Panc1 (cell line): Measurements from ENCODE around the gene KIR2DL3.
"Not testable (repeated sequence)": the region's sequence is repeated elsewhere in the genome, so short reads cannot be mapped to it uniquely, and the experiment has no call there.

Source experiments
- CTCF ChIP-seq: fragments of 450-650 bp; IDR thresholded peaks from 2 replicates; pipeline ENCODE4 v1.5.1; 2017; ENCODE audit warnings: mild to moderate bottlenecking
- POLR2AphosphoS5 ChIP-seq: IDR thresholded peaks from 2 replicates; pipeline ENCODE4 v1.6.1; 2012; ENCODE audit warnings: mild to moderate bottlenecking, low read depth, low read length, moderate library complexity
- SIN3A ChIP-seq: IDR thresholded peaks from 2 replicates; pipeline ENCODE4 v1.6.1; 2012; ENCODE audit warnings: low read depth, mild to moderate bottlenecking, low read length, moderate library complexity, borderline replicate concordance; ENCODE audit not compliant: insufficient read depth
- TCF7L2 ChIP-seq: IDR thresholded peaks from 2 replicates; pipeline ENCODE4 v1.6.1; 2011; ENCODE audit warnings: mild to moderate bottlenecking, low read depth, low read length, inconsistent platforms
- TF ChIP-seq, protein P1 (sequence below), 2 experiments: IDR thresholded peaks; 2 replicates each; pipeline ENCODE4 v1.6.1; 2011 to 2012; ENCODE audit warnings: low read depth in 2 of 2, control low read depth in 1 of 2, low read length in 1 of 2, mild to moderate bottlenecking in 1 of 2, moderate library complexity in 1 of 2; ENCODE audit not compliant: insufficient read depth in 1 of 2

DNA sequence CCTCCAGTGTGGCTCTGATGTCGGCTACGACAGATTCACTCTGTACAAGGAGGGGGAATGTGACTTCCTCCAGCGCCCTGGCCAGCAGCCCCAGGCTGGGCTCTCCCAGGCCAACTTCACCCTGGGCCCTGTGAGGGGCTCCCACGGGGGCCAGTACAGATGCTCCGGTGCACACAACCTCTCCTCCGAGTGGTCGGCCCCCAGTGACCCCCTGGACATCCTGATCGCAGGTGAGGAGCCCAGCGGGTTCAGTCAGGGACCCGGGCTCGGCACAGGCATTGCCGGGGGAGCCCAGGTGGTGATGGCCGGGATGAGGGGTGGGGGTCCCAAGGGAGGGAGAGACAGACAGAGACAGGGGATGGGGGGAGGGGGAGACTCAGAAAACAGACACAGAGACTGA lies 40.6 kb upstream of the KIR2DL3 start:
- TF ChIP-seq CTCF, TCF7L2, SIN3A, POLR2AphosphoS5: not testable (repeated sequence)
- TF ChIP-seq, protein P1, sequence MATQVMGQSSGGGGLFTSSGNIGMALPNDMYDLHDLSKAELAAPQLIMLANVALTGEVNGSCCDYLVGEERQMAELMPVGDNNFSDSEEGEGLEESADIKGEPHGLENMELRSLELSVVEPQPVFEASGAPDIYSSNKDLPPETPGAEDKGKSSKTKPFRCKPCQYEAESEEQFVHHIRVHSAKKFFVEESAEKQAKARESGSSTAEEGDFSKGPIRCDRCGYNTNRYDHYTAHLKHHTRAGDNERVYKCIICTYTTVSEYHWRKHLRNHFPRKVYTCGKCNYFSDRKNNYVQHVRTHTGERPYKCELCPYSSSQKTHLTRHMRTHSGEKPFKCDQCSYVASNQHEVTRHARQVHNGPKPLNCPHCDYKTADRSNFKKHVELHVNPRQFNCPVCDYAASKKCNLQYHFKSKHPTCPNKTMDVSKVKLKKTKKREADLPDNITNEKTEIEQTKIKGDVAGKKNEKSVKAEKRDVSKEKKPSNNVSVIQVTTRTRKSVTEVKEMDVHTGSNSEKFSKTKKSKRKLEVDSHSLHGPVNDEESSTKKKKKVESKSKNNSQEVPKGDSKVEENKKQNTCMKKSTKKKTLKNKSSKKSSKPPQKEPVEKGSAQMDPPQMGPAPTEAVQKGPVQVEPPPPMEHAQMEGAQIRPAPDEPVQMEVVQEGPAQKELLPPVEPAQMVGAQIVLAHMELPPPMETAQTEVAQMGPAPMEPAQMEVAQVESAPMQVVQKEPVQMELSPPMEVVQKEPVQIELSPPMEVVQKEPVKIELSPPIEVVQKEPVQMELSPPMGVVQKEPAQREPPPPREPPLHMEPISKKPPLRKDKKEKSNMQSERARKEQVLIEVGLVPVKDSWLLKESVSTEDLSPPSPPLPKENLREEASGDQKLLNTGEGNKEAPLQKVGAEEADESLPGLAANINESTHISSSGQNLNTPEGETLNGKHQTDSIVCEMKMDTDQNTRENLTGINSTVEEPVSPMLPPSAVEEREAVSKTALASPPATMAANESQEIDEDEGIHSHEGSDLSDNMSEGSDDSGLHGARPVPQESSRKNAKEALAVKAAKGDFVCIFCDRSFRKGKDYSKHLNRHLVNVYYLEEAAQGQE (IDR thresholded peaks at IDR 0.05; ENCODE audit: insufficient read depth in 1 of 2, low read depth in 2 of 2, low read length in 1 of 2): not testable (repeated sequence)
